H9 (cell line): ENCODE results near the gene OR11H6. TPM values are rescaled to one million over a fixed set of nuclear protein-coding genes. Genes with fewer than 3 reads are reported as not detected.

Source experiments
- DNase-seq: peaks from one replicate; pipeline ENCODE4 v3.0.0-alpha.2; 2017
- H2AFZ ChIP-seq: one replicate; pipeline ENCODE4 v1.6.1; 2013; ENCODE audit warnings: mild to moderate bottlenecking, low read length, control low read depth, moderate library complexity
- H2AK5ac ChIP-seq: 2 replicates; pipeline ENCODE4 v1.6.1; 2013; ENCODE audit warnings: low read length, control low read depth, mixed read lengths; ENCODE audit not compliant: insufficient read length
- H2BK120ac ChIP-seq: one replicate; pipeline ENCODE4 v1.6.1; 2013; ENCODE audit warnings: low read depth, mild to moderate bottlenecking, low read length, control low read depth, inconsistent platforms; ENCODE audit not compliant: poor library complexity, severe bottlenecking
- H2BK12ac ChIP-seq: 2 replicates; pipeline ENCODE4 v1.6.1; 2013; ENCODE audit warnings: low read length, control low read depth, mixed read lengths, low read depth; ENCODE audit not compliant: insufficient read length
- H2BK15ac ChIP-seq: 2 replicates; pipeline ENCODE4 v1.6.1; 2013; ENCODE audit warnings: low read depth, low read length, control low read depth
- H2BK20ac ChIP-seq: one replicate; pipeline ENCODE4 v1.6.1; 2013; ENCODE audit warnings: low read depth, mild to moderate bottlenecking, low read length, control low read depth, inconsistent platforms; ENCODE audit not compliant: poor library complexity, severe bottlenecking
- H2BK5ac ChIP-seq: 2 replicates; pipeline ENCODE4 v1.6.1; 2013; ENCODE audit warnings: low read length, control low read depth, mixed read lengths; ENCODE audit not compliant: insufficient read length
- H3K14ac ChIP-seq: 2 replicates; pipeline ENCODE4 v1.6.1; 2013; ENCODE audit warnings: low read length, control low read depth; ENCODE audit not compliant: insufficient read depth
- H3K18ac ChIP-seq: 2 replicates; pipeline ENCODE4 v1.6.1; 2013; ENCODE audit warnings: low read depth, mild to moderate bottlenecking, mixed read lengths, low read length, control low read depth; ENCODE audit not compliant: insufficient read length
- H3K23ac ChIP-seq: 2 replicates; pipeline ENCODE4 v1.6.1; 2013; ENCODE audit warnings: low read length, control low read depth, mixed read lengths, low read depth; ENCODE audit not compliant: insufficient read length
- H3K23me2 ChIP-seq: 2 replicates; pipeline ENCODE4 v1.6.1; 2013; ENCODE audit warnings: low read depth, mild to moderate bottlenecking, mixed read lengths, low read length, control low read depth; ENCODE audit not compliant: insufficient read length, poor library complexity, severe bottlenecking
- H3K27ac ChIP-seq: 2 replicates; pipeline ENCODE4 v1.5.1; 2013; ENCODE audit warnings: low read length, control low read depth, mixed read lengths, low read depth; ENCODE audit not compliant: insufficient read length
- H3K27me3 ChIP-seq: 2 replicates; pipeline ENCODE4 v1.6.1; 2013; ENCODE audit warnings: low read length, control low read depth, inconsistent platforms; ENCODE audit not compliant: insufficient read depth
- H3K4ac ChIP-seq: 2 replicates; pipeline ENCODE4 v1.6.1; 2013; ENCODE audit warnings: low read depth, mild to moderate bottlenecking, control low read depth, inconsistent platforms, low read length, moderate library complexity
- H3K4me1 ChIP-seq: 2 replicates; pipeline ENCODE4 v1.6.1; 2013; ENCODE audit warnings: low read length, control low read depth, inconsistent platforms; ENCODE audit not compliant: insufficient read depth
- H3K4me2 ChIP-seq: 2 replicates; pipeline ENCODE4 v1.6.1; 2013; ENCODE audit warnings: low read length, control low read depth, mixed read lengths; ENCODE audit not compliant: insufficient read length, insufficient read depth
- H3K56ac ChIP-seq: 2 replicates; pipeline ENCODE4 v1.6.1; 2013; ENCODE audit warnings: low read depth, mild to moderate bottlenecking, mixed read lengths, low read length, control low read depth; ENCODE audit not compliant: insufficient read length
- H3K79me1 ChIP-seq: 2 replicates; pipeline ENCODE4 v1.6.1; 2013; ENCODE audit warnings: low read depth, mild to moderate bottlenecking, moderate library complexity, low read length, control low read depth, inconsistent platforms; ENCODE audit not compliant: insufficient read depth, poor library complexity, severe bottlenecking
- H3K79me2 ChIP-seq: 2 replicates; pipeline ENCODE4 v1.6.1; 2013; ENCODE audit warnings: low read length, control low read depth, inconsistent platforms; ENCODE audit not compliant: insufficient read depth
- H3K9ac ChIP-seq: 2 replicates; pipeline ENCODE4 v1.6.1; 2013; ENCODE audit warnings: low read length, control low read depth, mixed read lengths; ENCODE audit not compliant: insufficient read length; ENCODE audit errors: extremely low read depth
- H3K9me3 ChIP-seq: one replicate; pipeline ENCODE4 v1.6.1; 2013; ENCODE audit warnings: low read depth, low read length, inconsistent platforms; ENCODE audit not compliant: control insufficient read depth
- H3T11ph ChIP-seq: one replicate; pipeline ENCODE4 v1.6.1; 2013; ENCODE audit warnings: mild to moderate bottlenecking, low read length, control low read depth, inconsistent platforms
- H4K20me1 ChIP-seq: one replicate; pipeline ENCODE4 v1.6.1; 2013; ENCODE audit not compliant: control insufficient read depth, insufficient read length, insufficient read depth
- H4K5ac ChIP-seq: 2 replicates; pipeline ENCODE4 v1.6.1; 2013; ENCODE audit warnings: low read depth, mild to moderate bottlenecking, mixed read lengths, low read length, control low read depth; ENCODE audit not compliant: insufficient read length
- H4K8ac ChIP-seq: replicated peaks from 2 replicates; pipeline ENCODE4 v1.6.1; 2013; ENCODE audit warnings: low read length, control low read depth, mixed read lengths, low read depth; ENCODE audit not compliant: insufficient read length
- H4K91ac ChIP-seq: 2 replicates; pipeline ENCODE4 v1.6.1; 2013; ENCODE audit warnings: low read depth, mild to moderate bottlenecking, moderate library complexity, mixed read lengths, low read length, control low read depth; ENCODE audit not compliant: insufficient read length
- H3K27ac Mint-ChIP-seq, 3 experiments: 2 replicates in 2 of 3; 3 replicates in 1 of 3; pipeline ENCODE4 v1.8.0; 2020 to 2021; ENCODE audit warnings: mixed read lengths in 3 of 3, mild to moderate bottlenecking in 1 of 3, moderate library complexity in 1 of 3
- H3K27me3 Mint-ChIP-seq: 2 replicates; pipeline ENCODE4 v1.8.0; 2021; ENCODE audit warnings: low read depth, mild to moderate bottlenecking, moderate library complexity, mixed read lengths
- H3K36me3 Mint-ChIP-seq, 3 experiments: 2 replicates in 2 of 3; 3 replicates in 1 of 3; pipeline ENCODE4 v1.8.0; 2020 to 2021; ENCODE audit warnings: low read depth in 3 of 3, mixed read lengths in 3 of 3; ENCODE audit not compliant: insufficient read depth in 1 of 3
- H3K4me1 Mint-ChIP-seq, 2 experiments: 2 replicates each; pipeline ENCODE4 v1.8.0; 2020; ENCODE audit warnings: mixed read lengths in 2 of 2
- H3K4me3 Mint-ChIP-seq, 2 experiments: 2 replicates in 1 of 2; 3 replicates in 1 of 2; pipeline ENCODE4 v1.8.0; 2020 to 2021; ENCODE audit warnings: mild to moderate bottlenecking in 2 of 2, mixed read lengths in 2 of 2, moderate library complexity in 1 of 2
- H3K9me3 Mint-ChIP-seq, 2 experiments: 2 replicates in 1 of 2; 3 replicates in 1 of 2; pipeline ENCODE4 v1.8.0; 2020; ENCODE audit warnings: mild to moderate bottlenecking in 2 of 2, mixed read lengths in 2 of 2, moderate library complexity in 1 of 2
- WGBS: extraction: QIAGEN DNeasy Blood & Tissue Kit; methylation state at CpG from one replicate; pipeline ENCODE4 v1.1.7; 2013; ENCODE audit warnings: missing lambda C conversion rate, low lambda C conversion rate, mixed read lengths; ENCODE audit not compliant: insufficient read length; ENCODE audit errors: extremely low coverage; 5-methylcytosine and 5-hydroxymethylcytosine counted together
- total RNA-seq: library from RNA; stranded (reverse); gene quantifications from 2 replicates; pipeline ENCODE4 v1.2.1, GENCODE V29; 2021
- TF ChIP-seq, protein P1 (sequence below): fragments of 200-600 bp; sonication (generic); conservative IDR thresholded peaks from 3 replicates; pipeline ENCODE4 v1.8.0; 2021; ENCODE audit warnings: antibody characterized with exemption, mild to moderate bottlenecking

OR11H6 gene
- total RNA-seq, 1 experiment from 2014 or later: not detected

DNA sequence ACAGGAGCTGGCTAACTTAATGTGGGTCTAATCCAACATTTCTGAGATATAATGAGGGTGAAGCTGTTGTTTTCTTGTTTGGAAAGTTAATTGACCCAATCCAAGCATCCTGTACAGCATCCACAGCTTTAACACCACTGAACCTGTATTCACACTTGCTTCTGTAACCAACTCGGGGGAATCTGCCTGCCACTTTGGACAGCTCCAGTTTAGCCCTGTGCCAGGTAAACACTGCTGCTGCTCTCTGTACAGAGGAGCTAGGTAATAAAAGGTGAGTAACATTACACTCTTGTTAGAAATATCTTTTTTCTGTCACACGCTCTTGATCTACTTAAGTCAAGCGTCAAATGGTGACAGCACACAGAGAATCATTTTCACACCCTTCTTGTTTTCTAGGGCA lies 32.1 kb upstream of the OR11H6 start:
- Histone ChIP-seq H3K23me2 (no peaks in the 10 kb centered on the region), H3K14ac (no peak overlapping the region), H3K79me2 (no peaks in the 10 kb centered on the region), H2BK120ac (no peak overlapping the region), H4K8ac (no peak overlapping the region), H3K9ac (no peak overlapping the region), H2BK15ac (no peak overlapping the region), H2AFZ (no peak overlapping the region), H3K27ac (no peak overlapping the region), H3K4me1 (no peaks in the 10 kb centered on the region), H3K56ac (no peak overlapping the region), H4K91ac (no peak overlapping the region), H2BK12ac (no peak overlapping the region), H3K9me3 (peaks cover 89% of the 10 kb centered on the region), H3K79me1 (no peaks in the 10 kb centered on the region), H4K5ac (no peak overlapping the region), H2BK20ac (no peak overlapping the region), H3K23ac (no peak overlapping the region), H4K20me1 (no peaks in the 10 kb centered on the region), H2AK5ac (no peak overlapping the region), H3K18ac (no peak overlapping the region), H3K27me3 (no peaks in the 10 kb centered on the region), H3K4me2 (no peak overlapping the region), H2BK5ac (no peak overlapping the region), H3T11ph (no peak overlapping the region), H3K4ac (no peak overlapping the region)
- no CpG with 5 or more reads among the region's 3 CpGs for WGBS
- Mint-ChIP-seq H3K27me3 (no peaks in the 10 kb centered on the region), H3K36me3 (peaks cover 3 to 45% (median 18%) of the 10 kb centered on the region in 3 experiments; a peak in 6 of 7 replicates), H3K27ac (no peak overlapping the region), H3K4me3 (no peak overlapping the region), H3K9me3 (peaks cover 95 to 96% of the 10 kb centered on the region in 2 experiments), H3K4me1 (no peaks in the 10 kb centered on the region)
- TF ChIP-seq, protein P1, sequence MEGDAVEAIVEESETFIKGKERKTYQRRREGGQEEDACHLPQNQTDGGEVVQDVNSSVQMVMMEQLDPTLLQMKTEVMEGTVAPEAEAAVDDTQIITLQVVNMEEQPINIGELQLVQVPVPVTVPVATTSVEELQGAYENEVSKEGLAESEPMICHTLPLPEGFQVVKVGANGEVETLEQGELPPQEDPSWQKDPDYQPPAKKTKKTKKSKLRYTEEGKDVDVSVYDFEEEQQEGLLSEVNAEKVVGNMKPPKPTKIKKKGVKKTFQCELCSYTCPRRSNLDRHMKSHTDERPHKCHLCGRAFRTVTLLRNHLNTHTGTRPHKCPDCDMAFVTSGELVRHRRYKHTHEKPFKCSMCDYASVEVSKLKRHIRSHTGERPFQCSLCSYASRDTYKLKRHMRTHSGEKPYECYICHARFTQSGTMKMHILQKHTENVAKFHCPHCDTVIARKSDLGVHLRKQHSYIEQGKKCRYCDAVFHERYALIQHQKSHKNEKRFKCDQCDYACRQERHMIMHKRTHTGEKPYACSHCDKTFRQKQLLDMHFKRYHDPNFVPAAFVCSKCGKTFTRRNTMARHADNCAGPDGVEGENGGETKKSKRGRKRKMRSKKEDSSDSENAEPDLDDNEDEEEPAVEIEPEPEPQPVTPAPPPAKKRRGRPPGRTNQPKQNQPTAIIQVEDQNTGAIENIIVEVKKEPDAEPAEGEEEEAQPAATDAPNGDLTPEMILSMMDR: no peak
- DNase-seq: no peak
